ENCODE results near the gene PTCD1.

PTCD1 gene

GRCh38 chr7:99438573-99439480 is at the start of gene PTCD1, which contains the start of gene CPSF4:
Gene PTCD1 (minus strand): TSS chr7:99438798. CDS start chr7:99435242, 3,556 bp downstream.
Gene CPSF4 (plus strand): TSS chr7:99438943. CDS start chr7:99439083, 140 bp downstream.
- DNase-seq: peak; percentile 94

GRCh38 chr7:99485094-99485493 is 46.5 kb upstream of the PTCD1 start:
- DNase-seq: no peak

GRCh38 chr7:99478464-99479440 is 40.2 kb upstream of the PTCD1 start:
- no peak for DNase-seq

GRCh38 chr7:99476107-99476506 is 37.5 kb upstream of the PTCD1 start:
- no peak for DNase-seq

GRCh38 chr7:99473315-99473596 is 34.7 kb upstream of the PTCD1 start:
- DNase-seq: no peak

- peak; percentile 99 for DNase-seq
These were observed 34.1 kb upstream of the PTCD1 start, which contains the start of gene ZNF789 for GRCh38 chr7:99472561-99473314. Gene ZNF789 (plus strand): TSS chr7:99472890. CDS start chr7:99476457, 3,567 bp downstream.

GRCh38 chr7:99469381-99470065 is 30.9 kb upstream of the PTCD1 start:
- no peak for DNase-seq

GRCh38 chr7:99468336-99468918 is 29.8 kb upstream of the PTCD1 start:
- DNase-seq: no peak

- DNase-seq: no peak
These were observed 26.8 kb upstream of the PTCD1 start for GRCh38 chr7:99465421-99465768.

- DNase-seq: no peak
These were observed 22.6 kb upstream of the PTCD1 start for GRCh38 chr7:99461221-99461620.

- DNase-seq: no peak
These were observed 22.1 kb upstream of the PTCD1 start for GRCh38 chr7:99460651-99461050.

- DNase-seq: no peak
These were observed 20.5 kb upstream of the PTCD1 start for GRCh38 chr7:99459087-99459486.

GRCh38 chr7:99457650-99458493 is 19.3 kb upstream of the PTCD1 start:
- no peak for DNase-seq

- no peak for DNase-seq
These were observed 18.6 kb upstream of the PTCD1 start for GRCh38 chr7:99457050-99457649.

GRCh38 chr7:99456288-99456687 is 17.7 kb upstream of the PTCD1 start:
- DNase-seq: no peak

GRCh38 chr7:99455874-99456273 is 17.3 kb upstream of the PTCD1 start:
- DNase-seq: no peak

- no peak for DNase-seq
These were observed 14.5 kb upstream of the PTCD1 start for GRCh38 chr7:99453105-99453504.

- DNase-seq: no peak
These were observed 13.9 kb upstream of the PTCD1 start for GRCh38 chr7:99452541-99452940.

GRCh38 chr7:99451936-99452335 is 13.3 kb upstream of the PTCD1 start:
- DNase-seq: no peak

GRCh38 chr7:99449326-99449725 is 10.7 kb upstream of the PTCD1 start:
- no peak for DNase-seq
